ENCODE results near the gene SLC41A3.
A peak's percentile ranks its signal among the peaks of the same experiment; 100 is the strongest.
"Not testable (repeated sequence)": the region's sequence is repeated elsewhere in the genome, so short reads cannot be mapped to it uniquely, and the experiment has no call there.

SLC41A3 gene

DNA sequence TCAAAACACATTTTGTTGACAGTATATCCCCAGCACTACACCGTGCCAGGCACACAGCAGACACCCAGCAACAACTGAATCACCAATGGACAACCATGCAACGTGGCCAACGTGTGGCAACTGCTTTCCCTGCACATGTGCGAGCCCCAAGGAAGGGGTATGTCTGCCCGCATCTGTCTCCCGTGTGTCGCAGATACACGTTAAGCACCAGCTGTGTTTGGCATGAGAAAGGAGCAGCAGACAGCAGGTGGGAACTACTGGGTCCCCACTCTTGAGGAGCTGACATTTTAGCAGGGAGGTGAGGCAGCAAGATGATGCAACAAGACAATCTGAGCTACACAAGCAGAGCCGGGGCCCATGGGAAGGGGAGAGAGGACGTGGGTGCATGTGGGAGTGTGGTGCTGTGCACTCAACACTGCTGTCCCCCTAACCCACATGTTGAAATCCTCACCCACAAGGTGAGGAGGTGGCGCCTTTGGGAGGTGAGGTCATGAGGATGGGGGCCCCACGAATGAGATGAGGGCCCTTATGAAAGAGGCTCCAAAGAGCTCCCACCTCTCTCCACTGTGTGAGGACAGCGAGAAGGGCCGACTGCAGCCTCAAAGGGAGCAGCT lies 58.7 kb downstream of the SLC41A3 start:
- DNase-seq = no peak

DNA sequence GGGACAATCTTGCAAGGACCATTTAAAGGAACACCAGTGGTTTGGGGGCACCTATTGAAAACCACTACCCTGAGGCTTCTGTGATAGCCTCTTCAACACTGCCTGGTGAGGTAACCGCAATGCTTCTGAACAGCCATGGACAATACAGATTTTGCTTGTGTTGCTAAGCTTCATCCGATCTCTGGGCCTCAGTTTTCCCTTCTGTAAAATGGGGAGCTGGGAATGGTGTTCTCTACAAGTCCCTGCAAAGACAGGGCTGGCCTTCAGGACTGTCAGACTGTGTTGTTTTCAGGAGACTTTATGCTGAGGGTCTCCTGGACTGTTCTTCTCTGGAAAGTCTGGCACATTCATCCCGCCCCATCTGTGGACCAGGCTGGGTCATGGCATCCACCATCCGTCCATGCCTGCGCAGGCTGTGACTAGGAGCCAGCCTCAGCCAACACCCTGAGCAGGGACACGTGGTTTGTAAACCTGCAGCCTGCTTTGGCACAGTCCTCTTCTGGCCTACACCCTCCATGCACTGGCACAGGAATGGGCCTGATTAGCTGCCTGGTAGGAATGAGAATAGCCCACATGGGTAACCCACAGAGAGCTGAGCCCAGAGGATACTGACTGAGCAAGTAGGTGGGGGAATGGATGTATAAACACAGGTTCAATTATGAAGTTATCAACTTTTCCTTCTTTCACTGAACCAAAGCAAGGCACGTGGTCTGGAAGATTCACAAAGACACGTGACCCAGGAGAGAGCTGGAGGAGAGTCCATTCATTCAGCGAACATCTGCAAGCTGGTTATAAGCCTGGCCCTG lies 59.7 kb downstream of the SLC41A3 start:
- DNase-seq = no peak

DNA sequence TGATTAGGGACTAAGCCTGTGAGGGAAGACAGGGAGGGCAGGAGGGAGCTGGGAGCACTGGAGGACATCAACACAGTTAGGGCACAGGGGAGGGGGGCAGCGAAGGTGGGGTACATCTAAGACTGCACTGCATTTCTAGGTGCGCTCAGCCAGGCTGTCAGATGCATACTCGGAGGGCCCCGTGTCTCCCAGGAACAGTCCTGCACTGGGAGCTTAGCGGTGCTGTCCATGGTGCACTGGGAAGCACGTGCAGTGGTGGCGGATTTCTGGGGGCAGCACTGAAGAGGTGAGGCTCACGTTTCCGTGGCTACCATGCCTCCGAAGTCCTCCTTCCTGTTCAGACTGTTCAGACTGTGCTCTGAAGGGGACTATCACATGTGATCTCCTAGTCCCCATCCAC lies 60.5 kb downstream of the SLC41A3 start:
- no peak for DNase-seq

DNA sequence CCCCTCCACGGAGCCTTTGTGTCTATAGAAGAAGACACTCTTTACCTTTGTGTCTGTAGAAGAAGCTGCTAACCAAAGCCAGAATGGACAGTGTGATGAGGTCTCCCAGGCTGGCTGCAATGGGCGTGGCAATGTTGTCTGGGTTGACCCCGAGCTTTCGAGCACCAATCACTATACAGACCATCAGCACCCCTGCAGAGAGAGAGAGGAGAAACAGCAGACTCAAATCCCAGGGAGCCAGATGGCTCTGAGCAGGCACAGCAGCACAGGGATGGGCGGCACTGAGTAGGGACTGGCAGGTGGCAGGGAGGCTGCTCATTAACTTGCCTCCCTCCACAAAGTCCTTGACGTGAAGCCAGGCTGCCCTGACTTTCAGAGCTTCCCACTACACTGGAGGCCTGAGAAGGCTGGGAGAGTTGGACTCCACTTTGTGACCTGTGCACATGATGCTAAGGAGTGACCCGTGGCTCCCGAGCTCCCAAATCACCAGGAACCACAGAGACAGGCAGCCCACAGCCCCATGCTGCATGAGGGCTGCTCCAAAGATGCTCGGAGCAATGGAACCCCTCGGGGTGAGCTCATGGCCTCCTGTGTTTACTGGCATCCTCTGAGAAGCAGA lies 61.1 kb downstream of the SLC41A3 start:
- DNase-seq = no peak

DNA sequence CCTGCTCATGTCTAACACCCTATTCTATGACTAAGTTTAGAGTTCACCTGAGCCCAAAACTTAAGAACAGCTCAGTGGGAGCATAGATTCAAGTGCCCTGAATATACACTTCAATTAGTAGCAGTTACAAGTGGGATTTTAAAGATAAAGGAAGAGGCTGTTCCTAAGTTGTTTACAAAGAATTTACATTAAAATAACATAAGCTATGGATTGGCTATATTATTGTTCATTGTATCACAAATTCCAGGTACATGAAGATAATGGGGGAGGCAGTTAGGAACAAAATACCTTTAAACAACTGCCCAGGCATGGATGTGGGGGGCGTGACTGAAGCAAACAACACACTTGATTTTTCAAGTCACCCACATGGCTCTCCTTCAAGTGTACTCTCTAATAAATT lies 62.2 kb downstream of the SLC41A3 start:
- no peak for DNase-seq

DNA sequence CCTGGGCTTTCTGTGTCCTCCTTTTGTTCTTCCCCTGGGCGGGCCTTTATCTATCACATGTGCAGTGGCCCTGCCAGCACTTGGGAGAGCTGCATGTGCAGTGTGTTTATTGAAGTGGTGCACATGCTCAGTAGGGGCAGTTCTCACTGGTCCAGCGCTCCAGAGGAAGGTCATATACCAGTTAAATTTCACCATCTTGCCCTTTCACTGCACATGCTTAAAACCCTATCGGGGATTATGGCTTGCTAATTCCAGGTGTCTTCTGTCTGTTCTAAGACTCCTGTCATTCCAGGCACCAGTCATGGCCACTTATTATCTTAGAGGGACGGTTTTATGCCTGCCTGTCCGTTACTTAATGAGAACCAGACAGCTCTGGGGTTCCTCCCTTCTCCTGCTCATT lies 62.7 kb downstream of the SLC41A3 start:
- no peak for DNase-seq

DNA sequence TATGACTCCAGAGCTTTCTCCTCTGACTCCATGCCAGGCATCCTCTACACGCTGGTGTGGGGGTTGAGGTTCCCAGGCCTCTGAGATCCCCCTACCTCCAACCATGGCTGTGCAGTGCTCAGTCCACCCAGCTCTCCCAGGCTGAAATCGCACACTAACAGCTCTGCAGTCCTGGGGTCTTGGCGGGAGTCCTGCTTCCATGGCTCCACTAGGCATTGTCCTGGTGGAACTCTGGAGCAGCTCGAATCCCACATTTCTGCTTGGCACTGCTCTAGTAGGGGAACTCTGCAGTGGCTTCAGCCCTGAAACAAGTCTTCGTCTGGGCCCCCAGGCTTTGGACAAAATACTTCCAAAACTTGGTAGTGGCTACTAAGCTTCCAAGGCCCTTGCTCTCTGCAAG lies 64.2 kb downstream of the SLC41A3 start:
- no peak for DNase-seq

DNA sequence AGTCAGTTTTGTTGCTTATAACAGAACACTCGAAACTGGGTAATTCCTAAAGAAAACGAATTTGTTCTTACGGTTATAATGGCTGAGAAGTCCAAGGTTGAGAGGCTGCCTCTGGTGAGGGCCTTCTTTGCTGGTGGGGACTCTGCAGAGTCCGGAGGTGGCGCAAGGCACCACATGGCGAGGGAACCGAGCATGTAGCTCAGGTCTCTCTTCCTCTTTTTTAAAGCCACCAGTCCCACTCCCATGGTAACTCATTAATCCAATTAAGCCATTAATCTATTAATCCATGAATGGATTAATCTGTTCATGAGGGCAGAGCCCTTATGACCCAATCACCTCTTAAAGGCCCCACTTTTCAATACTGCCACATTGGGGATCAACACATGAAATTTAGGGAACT lies 64.9 kb downstream of the SLC41A3 start:
- no peak for DNase-seq

DNA sequence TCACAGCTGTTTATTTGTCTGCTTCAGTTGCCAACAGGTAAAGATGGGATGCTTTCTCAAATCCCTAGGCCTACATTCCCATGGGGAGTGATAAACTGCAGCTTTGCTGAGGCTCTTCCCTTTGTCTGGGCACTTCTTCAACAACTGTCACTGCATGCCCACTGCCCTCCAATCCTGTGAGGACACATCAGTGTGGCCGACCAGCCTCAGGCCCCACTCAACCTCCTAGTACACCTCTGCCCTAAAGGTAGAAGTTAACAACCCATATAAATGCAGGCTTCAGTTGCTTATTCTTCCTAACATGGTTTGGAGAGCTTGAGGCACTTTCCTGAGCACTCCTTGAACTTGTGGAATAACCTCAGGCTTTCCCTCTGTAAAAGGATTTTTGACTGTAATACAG lies 65.4 kb downstream of the SLC41A3 start:
- no peak for DNase-seq

DNA sequence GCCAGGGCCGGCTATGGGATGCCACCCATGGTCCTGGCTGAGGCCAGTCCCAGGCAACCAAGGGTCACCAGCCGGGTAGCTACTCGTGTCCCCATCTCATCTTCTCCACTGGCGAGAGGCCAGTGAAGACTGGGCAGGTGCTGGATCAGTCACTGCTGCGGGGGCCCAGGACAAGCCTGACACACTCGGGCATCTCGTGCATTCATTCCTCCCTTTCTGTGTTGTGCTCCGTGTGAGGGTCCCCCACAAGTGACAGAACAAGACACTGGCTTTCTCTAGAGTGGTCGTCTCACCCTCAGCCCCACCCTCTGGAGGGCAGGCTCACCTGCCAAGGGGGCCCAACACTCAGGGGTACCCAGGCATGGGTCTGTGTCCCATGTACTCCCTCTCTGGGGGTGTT lies 66.6 kb downstream of the SLC41A3 start:
- DNase-seq = no peak

DNA sequence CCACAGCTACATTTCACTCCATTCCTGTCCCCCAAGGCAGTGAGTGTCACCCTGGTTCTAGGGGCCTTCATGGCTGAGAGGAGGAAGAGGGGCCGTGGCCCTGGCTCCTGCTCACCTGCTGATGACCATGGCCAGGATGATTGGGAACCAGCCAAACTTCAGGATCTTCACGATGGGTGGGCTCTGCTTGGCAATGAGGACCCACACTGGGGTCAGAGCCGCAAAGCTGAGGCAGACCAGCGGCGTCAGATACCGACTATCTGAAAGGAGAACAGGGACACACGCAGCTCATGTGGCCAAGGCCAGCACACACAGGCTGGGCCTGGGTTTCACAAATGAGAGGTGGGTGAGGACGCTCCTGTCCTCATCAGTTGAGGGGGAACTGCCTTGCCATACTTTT lies 67.3 kb downstream of the SLC41A3 start:
- DNase-seq = no peak

DNA sequence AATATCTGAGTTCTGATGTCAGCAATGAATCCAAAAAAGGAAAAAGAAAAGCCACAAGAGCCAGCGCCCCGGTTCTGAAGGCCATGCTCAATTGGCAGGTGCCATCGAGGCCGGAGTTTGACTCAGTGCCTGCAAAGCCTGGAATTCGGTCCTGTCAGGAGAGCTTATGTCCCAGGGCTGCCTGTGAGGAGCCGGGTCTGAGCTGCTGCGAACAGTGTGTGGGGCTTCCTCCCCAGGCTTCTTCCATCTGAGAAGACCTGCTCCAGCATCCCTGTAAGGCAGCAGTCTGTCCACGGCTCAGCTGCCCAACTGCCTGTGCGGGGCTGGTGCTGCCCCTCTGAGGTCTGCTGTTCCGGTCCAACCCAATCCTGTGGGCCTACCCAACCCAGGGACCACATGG lies 68.8 kb downstream of the SLC41A3 start:
- DNase-seq = no peak

DNA sequence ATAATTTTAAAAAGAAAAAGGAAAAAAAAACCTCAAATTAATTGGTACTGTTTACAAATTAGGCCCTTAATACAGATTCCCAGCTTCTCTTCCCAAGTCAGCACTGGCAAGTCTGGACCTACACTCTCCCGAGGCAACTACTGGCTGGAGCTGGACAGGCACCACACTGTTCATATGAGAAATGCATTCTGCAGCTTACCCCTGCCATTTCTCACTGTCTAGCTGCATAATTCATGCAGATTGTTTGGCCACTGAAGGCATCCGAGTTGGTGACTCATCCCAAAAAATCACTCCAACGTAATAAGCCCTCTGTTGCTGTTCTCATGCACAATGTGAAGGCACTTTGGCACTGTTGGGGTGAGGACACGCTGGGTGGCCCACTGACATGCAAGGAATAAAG lies 69.7 kb downstream of the SLC41A3 start:
- DNase-seq = no peak

DNA sequence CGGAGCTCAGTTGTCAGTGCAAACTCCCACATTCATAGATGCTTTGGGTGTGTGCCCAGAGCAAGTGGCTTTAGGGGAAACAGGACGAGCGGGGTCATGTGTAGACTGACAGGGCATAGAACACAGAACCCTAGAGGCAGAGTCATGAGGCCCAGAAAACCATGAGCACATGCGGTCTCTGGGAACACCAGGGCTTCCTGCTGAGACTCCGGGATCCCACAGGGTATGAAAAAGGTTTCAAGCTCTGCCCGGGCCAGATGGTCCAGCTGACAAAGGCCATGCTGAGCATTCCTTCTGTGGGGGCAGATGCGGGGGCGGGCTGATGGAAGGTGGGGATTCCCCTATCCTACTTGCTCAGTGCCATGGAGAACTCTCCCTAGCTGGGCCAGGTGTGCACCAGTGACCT lies 70.2 kb downstream of the SLC41A3 start:
- DNase-seq = no peak

DNA sequence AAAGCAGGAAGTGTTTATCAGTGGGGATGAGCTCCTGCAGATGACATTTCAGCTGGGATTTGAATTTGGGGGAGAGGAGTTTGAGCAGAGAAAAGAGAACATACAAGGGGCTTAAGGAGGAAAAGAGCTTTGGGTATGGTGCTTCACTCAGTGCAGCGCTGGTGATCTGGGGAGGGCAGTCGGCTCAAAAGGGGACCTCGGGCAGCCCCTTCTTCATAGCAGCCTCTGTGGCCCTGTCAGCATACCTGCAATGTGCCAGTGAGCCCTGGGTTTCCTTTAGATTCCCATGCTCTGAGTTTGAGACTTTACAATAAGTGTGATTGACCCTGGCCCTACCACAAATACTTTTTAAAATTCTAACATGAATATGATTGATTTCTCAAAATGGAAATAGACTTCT lies 74.7 kb downstream of the SLC41A3 start:
- DNase-seq = no peak

DNA sequence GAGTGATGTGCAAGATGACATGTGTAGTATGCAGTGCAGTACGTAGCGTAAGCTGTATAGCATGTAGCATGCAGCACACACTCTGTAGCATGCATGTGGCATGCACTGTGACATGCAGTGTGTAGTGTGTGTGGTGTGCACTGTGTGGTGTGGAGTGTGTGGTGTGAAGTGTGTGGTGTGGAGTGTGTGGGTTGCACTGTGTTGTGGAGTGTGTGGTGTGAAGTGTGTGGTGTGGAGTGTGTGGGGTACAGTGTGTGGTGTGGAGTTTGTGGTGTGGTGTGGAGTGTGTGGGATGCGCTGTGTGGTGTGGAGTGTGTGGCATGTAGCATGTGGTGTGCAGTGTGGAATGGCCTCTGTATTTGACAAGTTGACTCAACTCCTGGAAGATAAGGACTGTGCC lies 75.7 kb downstream of the SLC41A3 start:
- no peak for DNase-seq

DNA sequence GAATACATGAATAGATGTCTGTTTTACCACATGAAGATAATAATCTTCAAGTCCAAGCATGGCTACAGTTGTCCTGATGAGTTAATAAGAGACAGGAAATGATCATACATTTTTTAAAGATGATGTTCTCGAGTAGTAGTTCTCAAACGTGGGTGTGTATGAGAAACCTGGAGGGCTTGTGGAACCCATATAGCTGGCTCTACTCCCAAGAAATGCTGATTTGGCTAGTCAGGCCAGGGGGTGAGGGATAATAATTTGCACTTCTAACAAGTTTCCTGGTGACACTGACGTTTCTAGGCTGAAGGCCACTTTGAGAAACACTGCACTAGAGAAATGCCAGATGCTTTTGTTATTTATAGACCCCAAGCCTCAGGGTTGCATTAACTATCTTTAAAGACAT lies 78.0 kb downstream of the SLC41A3 start:
- no peak for DNase-seq

DNA sequence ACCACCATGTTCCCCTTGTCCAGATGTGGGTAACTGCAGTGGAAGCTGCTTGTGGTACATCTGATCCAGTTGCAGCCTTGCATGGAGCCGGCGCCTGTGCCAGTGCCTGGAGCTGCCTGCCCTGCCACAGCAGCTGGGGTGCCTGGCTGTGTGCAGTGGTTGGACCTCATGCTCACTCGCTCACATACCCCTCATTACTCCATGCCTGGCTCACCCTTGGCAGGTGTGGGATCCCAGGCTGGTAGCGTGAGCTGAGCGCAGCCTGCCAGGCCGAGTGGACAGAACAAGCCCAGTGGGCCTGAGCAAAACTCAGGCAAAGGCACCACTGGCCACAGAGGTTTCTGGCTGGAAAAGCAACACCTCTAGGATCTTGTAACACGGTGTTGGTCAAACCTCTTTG lies 79.2 kb downstream of the SLC41A3 start:
- DNase-seq = no peak

DNA sequence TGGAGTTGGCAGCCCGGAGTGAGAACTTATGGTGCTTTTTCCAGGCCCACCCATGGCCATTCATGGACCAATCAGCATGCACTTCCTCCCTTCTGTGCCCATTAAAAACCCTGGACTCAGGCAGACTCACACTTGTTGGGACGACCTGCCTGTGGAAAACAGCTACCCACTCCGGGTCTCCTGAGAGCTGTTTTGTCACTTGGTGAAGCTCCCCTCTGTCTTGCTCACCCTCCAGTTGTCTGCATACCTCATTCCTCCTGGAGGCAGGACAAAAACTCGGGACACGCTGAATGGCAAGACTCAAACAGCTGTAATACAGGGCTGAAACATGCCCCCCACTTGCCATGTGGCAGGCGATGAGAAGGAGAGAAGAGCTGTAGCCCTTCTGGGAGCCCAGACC lies 79.7 kb downstream of the SLC41A3 start:
- no peak for DNase-seq

DNA sequence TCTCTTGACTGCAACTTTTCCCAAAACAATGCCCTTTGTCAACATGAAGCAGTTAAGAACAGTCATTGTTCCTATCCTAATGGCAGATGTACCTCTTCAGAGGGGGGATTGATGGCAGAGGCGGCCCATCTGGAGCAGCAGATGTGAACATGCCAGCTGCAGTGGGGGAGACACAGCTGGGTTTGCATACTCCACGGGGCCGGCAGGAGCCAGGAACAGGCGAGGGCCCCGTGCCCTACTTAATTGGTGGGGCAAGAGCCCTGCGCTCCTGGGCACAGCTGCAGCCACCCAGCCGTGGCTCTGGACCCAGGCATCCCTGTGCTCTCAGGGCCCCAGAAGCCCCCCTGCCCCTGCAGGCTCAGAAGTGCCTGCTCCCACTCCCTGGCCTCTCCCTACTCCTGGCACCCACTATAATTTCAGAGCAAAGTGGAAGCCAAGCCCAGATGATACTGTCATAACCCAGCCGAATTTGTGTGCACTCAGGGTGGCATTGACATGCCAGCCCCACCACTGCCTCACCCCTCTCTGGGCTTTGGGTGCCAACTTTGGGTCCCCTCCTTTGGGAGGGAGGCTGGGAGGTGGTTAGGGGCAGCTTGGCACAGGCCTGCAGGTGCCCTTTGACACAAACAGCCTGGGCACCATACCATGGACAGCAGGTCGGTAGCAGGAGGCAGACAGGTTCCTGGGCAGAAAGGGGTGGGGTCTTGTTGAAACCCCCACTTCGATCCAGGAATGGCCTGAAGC lies 80.3 kb downstream of the SLC41A3 start:
- no peak for DNase-seq

DNA sequence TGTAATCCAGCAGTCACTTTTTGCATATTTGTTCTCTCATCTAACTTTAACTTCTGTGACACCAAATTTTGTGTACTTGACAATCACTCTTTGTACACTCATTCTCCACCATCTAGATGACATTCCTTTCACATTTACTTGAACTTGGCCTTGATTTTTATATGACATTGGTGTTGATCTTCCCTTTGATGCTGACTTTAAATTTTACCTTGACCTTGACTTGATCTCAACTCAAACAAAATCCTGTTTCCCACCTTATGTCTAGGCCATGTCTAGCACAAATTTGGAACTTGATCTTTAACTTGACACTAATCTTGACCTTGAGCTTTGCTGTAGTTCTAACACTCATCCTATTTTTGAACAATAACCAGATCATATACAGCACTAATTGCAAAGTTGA lies 81.7 kb downstream of the SLC41A3 start:
- DNase-seq = no peak

DNA sequence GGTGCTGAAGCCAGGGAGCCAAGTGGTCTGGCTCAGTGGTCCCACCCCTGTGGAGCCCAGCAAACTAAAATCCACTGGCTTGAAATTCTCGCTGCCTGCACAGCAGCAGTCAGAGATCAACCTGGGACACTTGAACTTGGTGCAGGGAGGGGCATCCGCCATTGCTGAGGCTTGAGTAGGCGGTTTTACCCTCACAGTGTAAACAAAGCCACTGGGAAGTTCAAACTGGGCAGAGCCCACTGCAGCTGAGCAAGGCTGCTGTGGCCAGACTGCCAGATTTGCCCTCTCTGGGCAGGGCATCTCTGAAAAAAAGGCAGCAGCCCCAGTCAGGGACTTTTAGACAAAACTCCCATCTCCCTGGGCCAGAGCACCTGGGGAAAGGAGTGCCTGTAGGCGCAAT lies 87.2 kb downstream of the SLC41A3 start:
- DNase-seq = not testable (repeated sequence)

DNA sequence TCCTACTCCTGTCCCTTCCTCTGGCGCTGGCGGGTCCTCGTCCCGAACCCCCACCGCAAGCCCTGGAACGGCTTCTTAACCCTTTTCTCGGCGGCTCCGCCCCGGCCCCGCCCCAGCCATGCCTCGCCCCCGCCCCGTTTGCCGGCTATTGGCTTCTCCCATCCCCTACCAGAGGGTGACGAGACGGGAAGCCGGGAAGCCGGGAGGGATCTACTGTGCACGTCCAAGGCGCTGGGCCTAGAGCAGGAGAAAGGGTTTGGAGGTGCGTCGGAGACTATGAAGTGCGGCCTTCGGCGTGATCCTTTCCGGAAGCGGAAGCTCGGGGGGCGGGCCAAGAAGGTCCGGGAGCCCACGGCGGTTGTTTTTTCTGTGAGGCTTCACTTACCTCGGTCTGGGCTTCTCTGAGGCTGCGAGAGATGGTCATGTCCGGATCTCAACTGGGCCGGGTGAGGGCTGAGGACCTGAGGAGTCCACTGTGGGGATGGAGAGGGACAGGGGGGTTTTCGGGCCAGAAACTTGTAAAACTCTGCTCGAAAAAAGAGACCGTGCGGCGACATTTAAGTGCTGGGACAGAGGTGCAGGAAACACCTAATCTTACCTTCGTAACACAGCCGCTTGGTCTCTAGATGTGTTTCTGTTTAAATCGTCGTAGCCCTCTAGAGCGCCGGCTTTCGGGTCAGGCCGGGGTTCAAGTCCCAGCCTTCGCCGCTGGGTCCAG lies 93.5 kb downstream of the SLC41A3 start:
- DNase-seq = peak; percentile 53

Data from T-helper 9 cell (primary cell).